Smooth muscle cell (in vitro differentiated cells): ENCODE measurements around the gene SKAP2. TPM values are rescaled to one million over a fixed set of nuclear protein-coding genes. Genes with fewer than 3 reads are reported as not detected.

ENCODE experiments used
- DNase-seq: peaks from one replicate; lab custom pipeline; 2025; ENCODE audit not compliant: unreplicated experiment; lab: John Stamatoyannopoulos, UW
- H2AFZ ChIP-seq: fragments of 200-600 bp; sonication (generic); 2 replicates; pipeline ENCODE4 v1.6.0; 2016; ENCODE audit warnings: antibody characterized with exemption, low read depth, mild to moderate bottlenecking
- H3F3A ChIP-seq: fragments of 200-600 bp; sonication (generic); 2 replicates; pipeline ENCODE4 v1.6.0; 2017; ENCODE audit warnings: antibody characterized with exemption, low read depth
- H3K27ac ChIP-seq: fragments of 200-600 bp; sonication (generic); 2 replicates; pipeline ENCODE4 v1.5.1; 2016; ENCODE audit warnings: low read depth, mild to moderate bottlenecking
- H3K27me3 ChIP-seq: fragments of 200-600 bp; sonication (generic); 2 replicates; pipeline ENCODE4 v1.6.1; 2016; ENCODE audit warnings: low read depth, mild to moderate bottlenecking
- H3K36me3 ChIP-seq: fragments of 200-600 bp; sonication (generic); 2 replicates; pipeline ENCODE4 v1.5.1; 2016; ENCODE audit warnings: low read depth
- H3K4me1 ChIP-seq: fragments of 200-600 bp; sonication (generic); 2 replicates; pipeline ENCODE4 v1.5.1; 2016; ENCODE audit warnings: low read depth
- H3K4me2 ChIP-seq: fragments of 200-600 bp; sonication (generic); 2 replicates; pipeline ENCODE4 v1.6.0; 2016; ENCODE audit warnings: mild to moderate bottlenecking
- H3K4me3 ChIP-seq: fragments of 200-600 bp; sonication (generic); 2 replicates; pipeline ENCODE4 v1.5.1; 2016; ENCODE audit warnings: mild to moderate bottlenecking
- H3K79me2 ChIP-seq: fragments of 200-600 bp; sonication (generic); 2 replicates; pipeline ENCODE4 v1.6.0; 2016; ENCODE audit warnings: low read depth, mild to moderate bottlenecking
- H3K9ac ChIP-seq: fragments of 200-600 bp; sonication (generic); 2 replicates; pipeline ENCODE4 v1.6.0; 2016; ENCODE audit warnings: low read depth
- H3K9me3 ChIP-seq: fragments of 200-600 bp; sonication (generic); replicated peaks from 2 replicates; pipeline ENCODE4 v1.5.1; 2016; ENCODE audit warnings: low read depth
- H4K20me1 ChIP-seq: fragments of 200-600 bp; sonication (generic); 2 replicates; pipeline ENCODE4 v1.6.0; 2016; ENCODE audit warnings: low read depth
- WGBS: methylation state at CpG from one replicate; pipeline ENCODE4 v1.1.7; 2016; ENCODE audit warnings: low lambda C conversion rate; 5-methylcytosine and 5-hydroxymethylcytosine counted together
- polyA plus RNA-seq: library from polyadenylated mRNA; unstranded; fragments of >200 nt; fragmentation: Nextera tagmentation; extraction: Ambion mirVana; gene quantifications from 2 replicates; pipeline ENCODE4 v1.2.1, GENCODE V29; 2016
- total RNA-seq: library from RNA; depleted of rRNA; stranded (reverse); fragments of >200 nt; gene quantifications from 2 replicates; pipeline ENCODE4 v1.2.3, GENCODE V29; 2014
- TF ChIP-seq, protein P1 (sequence below): fragments of 200-600 bp; sonication (generic); IDR thresholded peaks from 2 replicates; pipeline ENCODE4 v1.5.1; 2017; ENCODE audit warnings: borderline replicate concordance, mild to moderate bottlenecking, antibody characterized with exemption; ENCODE audit not compliant: insufficient read depth, poor library complexity, severe bottlenecking

SKAP2 gene
- total and polyA plus RNA-seq, 2 experiments from 2014 or later, result 7.7 to 14.8 TPM

DNA sequence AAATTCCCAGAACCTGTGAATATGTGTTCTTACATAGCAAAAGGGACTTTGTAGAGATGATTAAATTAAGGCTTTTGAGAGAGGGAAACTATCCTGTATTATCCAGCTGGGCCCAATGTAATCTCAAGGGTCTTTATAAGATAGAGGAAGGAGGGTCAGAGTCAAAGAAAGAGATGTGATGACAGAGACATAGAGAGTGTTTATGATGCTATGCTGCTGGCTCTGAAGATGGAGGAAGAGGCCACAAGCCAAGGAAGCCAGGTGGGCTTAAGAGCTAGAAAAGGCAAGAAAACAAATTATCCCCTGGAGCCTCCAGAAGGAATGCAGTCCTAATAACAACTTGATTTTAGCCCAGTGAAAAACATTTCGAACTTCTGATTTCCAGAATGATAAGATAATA lies 15.3 kb upstream of the SKAP2 start:
- H3K4me1 ChIP-seq, result no peaks in the 10 kb centered on the region

DNA sequence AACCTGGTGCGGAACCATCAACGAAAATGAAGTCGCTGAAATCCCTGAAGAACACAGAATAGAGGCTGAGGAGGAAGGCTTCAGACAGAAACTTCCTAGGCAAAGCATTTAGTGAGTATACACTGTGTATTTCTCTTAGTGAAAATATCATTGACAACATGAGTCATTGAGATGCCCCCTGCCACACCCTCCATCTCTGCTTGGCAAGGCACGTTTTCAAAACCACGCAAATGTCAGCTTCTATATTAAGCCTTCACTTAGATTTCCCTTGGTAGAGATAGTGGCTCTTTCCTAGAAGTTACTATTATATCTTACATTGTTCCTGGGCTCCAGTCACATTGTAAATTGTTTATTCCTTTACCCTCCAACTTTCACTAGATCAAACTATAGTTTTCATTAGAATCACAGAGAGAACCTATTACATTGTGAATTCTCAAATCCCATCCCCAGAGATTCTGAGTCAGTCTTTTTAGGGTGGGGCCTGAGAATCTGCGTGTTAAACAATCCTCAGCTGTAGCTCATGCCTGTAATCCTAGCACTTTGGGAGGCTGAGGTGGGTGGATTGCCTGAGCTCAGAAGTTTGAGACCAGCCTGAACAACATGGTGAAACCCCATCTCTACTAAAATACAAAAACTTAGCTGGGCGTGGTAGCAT lies 4.6 kb upstream of the SKAP2 start:
- Histone ChIP-seq H2AFZ (no peak overlapping the region), H3K79me2 (no peaks in the 10 kb centered on the region), H3K27me3 (peaks cover 5% of the 10 kb centered on the region), H3K9me3 (no peaks in the 10 kb centered on the region), H3K4me2 (no peak overlapping the region), H3K9ac (no peak overlapping the region), H3F3A (no peaks in the 10 kb centered on the region), H4K20me1 (no peaks in the 10 kb centered on the region), H3K4me3 (no peak overlapping the region), H3K36me3 (no peaks in the 10 kb centered on the region), H3K4me1 (no peaks in the 10 kb centered on the region), H3K27ac (no peak overlapping the region)
- 82% methylated on average over 7 of the region's 7 CpGs for WGBS
- TF ChIP-seq, protein P1, sequence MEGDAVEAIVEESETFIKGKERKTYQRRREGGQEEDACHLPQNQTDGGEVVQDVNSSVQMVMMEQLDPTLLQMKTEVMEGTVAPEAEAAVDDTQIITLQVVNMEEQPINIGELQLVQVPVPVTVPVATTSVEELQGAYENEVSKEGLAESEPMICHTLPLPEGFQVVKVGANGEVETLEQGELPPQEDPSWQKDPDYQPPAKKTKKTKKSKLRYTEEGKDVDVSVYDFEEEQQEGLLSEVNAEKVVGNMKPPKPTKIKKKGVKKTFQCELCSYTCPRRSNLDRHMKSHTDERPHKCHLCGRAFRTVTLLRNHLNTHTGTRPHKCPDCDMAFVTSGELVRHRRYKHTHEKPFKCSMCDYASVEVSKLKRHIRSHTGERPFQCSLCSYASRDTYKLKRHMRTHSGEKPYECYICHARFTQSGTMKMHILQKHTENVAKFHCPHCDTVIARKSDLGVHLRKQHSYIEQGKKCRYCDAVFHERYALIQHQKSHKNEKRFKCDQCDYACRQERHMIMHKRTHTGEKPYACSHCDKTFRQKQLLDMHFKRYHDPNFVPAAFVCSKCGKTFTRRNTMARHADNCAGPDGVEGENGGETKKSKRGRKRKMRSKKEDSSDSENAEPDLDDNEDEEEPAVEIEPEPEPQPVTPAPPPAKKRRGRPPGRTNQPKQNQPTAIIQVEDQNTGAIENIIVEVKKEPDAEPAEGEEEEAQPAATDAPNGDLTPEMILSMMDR, result no peak
- DNase-seq, result no peak

More for the DNA sequence above, 15.3 kb upstream of the SKAP2 start:
- H3K9ac ChIP-seq, result no peak overlapping the region
- H3K4me3 ChIP-seq, result no peak overlapping the region
- no peaks in the 10 kb centered on the region for H3F3A ChIP-seq
- DNase-seq, result no peak
- no peak overlapping the region for H2AFZ ChIP-seq
- TF ChIP-seq, protein P1, result no peak
- WGBS, result 74% methylated on average over 1 of the region's 1 CpG
- no peaks in the 10 kb centered on the region for H4K20me1 ChIP-seq
- no peak overlapping the region for H3K27ac ChIP-seq
- H3K27me3 ChIP-seq, result no peaks in the 10 kb centered on the region
- no peaks in the 10 kb centered on the region for H3K36me3 ChIP-seq
- no peak overlapping the region for H3K4me2 ChIP-seq
- H3K79me2 ChIP-seq, result no peaks in the 10 kb centered on the region
- no peaks in the 10 kb centered on the region for H3K9me3 ChIP-seq

DNA sequence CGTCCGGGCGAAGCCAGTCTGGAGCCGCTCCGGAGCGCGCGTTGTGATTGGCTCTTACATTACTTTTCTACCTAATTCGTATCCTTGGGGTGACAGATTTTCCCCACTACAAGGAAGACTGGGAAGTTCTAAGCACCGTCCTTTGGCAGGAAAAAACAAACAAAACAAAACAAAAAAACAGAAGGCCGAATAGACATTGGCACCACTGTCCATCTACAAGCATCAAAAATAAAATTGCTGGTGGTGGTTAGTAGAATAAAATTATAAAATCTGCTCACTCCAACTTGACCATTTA lies 651 bp upstream of the SKAP2 start:
- Histone ChIP-seq H3K9me3 (no peaks in the 10 kb centered on the region), H3K4me3 (peak overlapping the region; percentile 85), H3K79me2 (no peaks in the 10 kb centered on the region), H2AFZ (peak overlapping the region; percentile 97), H4K20me1 (peaks cover 7% of the 10 kb centered on the region), H3K4me1 (no peaks in the 10 kb centered on the region), H3K4me2 (peak overlapping the region; percentile 95), H3K36me3 (no peaks in the 10 kb centered on the region), H3K27me3 (peaks cover 37% of the 10 kb centered on the region), H3K27ac (peak overlapping the region; percentile 87), H3F3A (no peaks in the 10 kb centered on the region), H3K9ac (peak overlapping the region; percentile 81)
- WGBS, result 14% methylated on average over 11 of the region's 11 CpGs
- TF ChIP-seq, protein P1, result no peak
- no peak for DNase-seq
